Activated T-cell treated with anti-CD3 and anti-CD28 coated beads, Interleukin-2, amount 50 U/mL, for 24 hours (primary cell): ENCODE data around the gene SPC24.
"Not testable (repeated sequence)": the region's sequence is repeated elsewhere in the genome, so short reads cannot be mapped to it uniquely, and the experiment has no call there.

Source experiments
- DNase-seq: peaks from one replicate; pipeline ENCODE4 v3.0.0-alpha.2; 2020
- H3K27ac Mint-ChIP-seq: 2 replicates; pipeline ENCODE4 v1.8.0; 2020; ENCODE audit warnings: mild to moderate bottlenecking, mixed read lengths
- H3K27me3 Mint-ChIP-seq: 2 replicates; pipeline ENCODE4 v1.8.0; 2020; ENCODE audit warnings: mixed read lengths
- H3K36me3 Mint-ChIP-seq: 2 replicates; pipeline ENCODE4 v1.8.0; 2020; ENCODE audit warnings: low read depth, mixed read lengths
- H3K4me1 Mint-ChIP-seq: 2 replicates; pipeline ENCODE4 v1.8.0; 2020; ENCODE audit warnings: low read depth, mixed read lengths
- H3K4me3 Mint-ChIP-seq: 2 replicates; pipeline ENCODE4 v1.8.0; 2020; ENCODE audit warnings: mild to moderate bottlenecking, moderate library complexity, mixed read lengths
- H3K9me3 Mint-ChIP-seq: 2 replicates; pipeline ENCODE4 v1.8.0; 2020; ENCODE audit warnings: mixed read lengths

Gene SPC24

GRCh38 chr19:11160440-11160768 is 4.8 kb upstream of the SPC24 start:
- DNase-seq, H3K27me3 Mint-ChIP-seq, H3K9me3 Mint-ChIP-seq, H3K4me3 Mint-ChIP-seq, H3K27ac Mint-ChIP-seq, H3K4me1 Mint-ChIP-seq, H3K36me3 Mint-ChIP-seq: not testable (repeated sequence)

GRCh38 chr19:11159598-11160439 is 4.2 kb upstream of the SPC24 start:
- Mint-ChIP-seq H3K9me3 (peaks cover 3% of the 10 kb centered on the region), H3K36me3 (peaks cover 4% of the 10 kb centered on the region), H3K27ac (no peak overlapping the region), H3K27me3 (no peaks in the 10 kb centered on the region), H3K4me1 (peaks cover 5% of the 10 kb centered on the region), H3K4me3 (no peak overlapping the region)
- DNase-seq: no peak

- Mint-ChIP-seq H3K27ac (peak overlapping the region; percentile 78), H3K9me3 (no peaks in the 10 kb centered on the region), H3K4me3 (peak overlapping the region; percentile 82), H3K4me1 (peaks cover 11% of the 10 kb centered on the region), H3K27me3 (no peaks in the 10 kb centered on the region), H3K36me3 (peaks cover 26% of the 10 kb centered on the region)
- no peak for DNase-seq
Measured at GRCh38 chr19:11154683-11155047, 917 bp downstream of the SPC24 start.

GRCh38 chr19:11152318-11153062 is 3.1 kb downstream of the SPC24 start:
- H3K4me3 Mint-ChIP-seq: no peak overlapping the region
- no peaks in the 10 kb centered on the region for H3K9me3 Mint-ChIP-seq
- H3K4me1 Mint-ChIP-seq: peaks cover 11% of the 10 kb centered on the region
- no peak overlapping the region for H3K27ac Mint-ChIP-seq
- no peak for DNase-seq
- H3K36me3 Mint-ChIP-seq: peaks cover 44% of the 10 kb centered on the region
- H3K27me3 Mint-ChIP-seq: no peaks in the 10 kb centered on the region

GRCh38 chr19:11151181-11151580 is 4.4 kb downstream of the SPC24 start:
- Mint-ChIP-seq H3K27me3 (no peaks in the 10 kb centered on the region), H3K9me3 (no peaks in the 10 kb centered on the region), H3K4me1 (peaks cover 10% of the 10 kb centered on the region), H3K4me3 (no peak overlapping the region), H3K36me3 (peaks cover 57% of the 10 kb centered on the region), H3K27ac (no peak overlapping the region)
- no peak for DNase-seq

DNA sequence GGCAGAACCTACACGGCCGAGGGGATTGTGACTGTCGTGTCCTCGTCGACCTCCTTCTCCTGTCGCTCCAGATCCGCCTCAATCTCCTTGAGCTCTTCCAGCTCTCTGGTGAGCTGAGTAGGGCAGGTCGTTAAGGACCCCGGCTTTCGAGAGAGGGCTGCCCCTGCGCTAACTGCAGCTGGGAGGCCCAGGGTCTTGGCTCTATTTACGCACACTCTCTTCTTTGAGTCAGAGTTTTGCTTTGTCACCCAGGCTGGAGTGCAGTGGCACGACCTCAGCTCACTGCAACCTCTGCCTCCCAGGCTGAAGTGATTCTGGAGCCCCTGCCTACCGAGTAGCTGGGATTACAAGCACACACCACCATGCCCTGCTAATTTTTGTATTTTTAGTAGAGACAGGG is 7.6 kb downstream of the SPC24 start:
- no peak overlapping the region for H3K4me3 Mint-ChIP-seq
- H3K27ac Mint-ChIP-seq: no peak overlapping the region
- H3K4me1 Mint-ChIP-seq: no peaks in the 10 kb centered on the region
- DNase-seq: no peak
- peaks cover 56% of the 10 kb centered on the region for H3K36me3 Mint-ChIP-seq
- no peaks in the 10 kb centered on the region for H3K27me3 Mint-ChIP-seq
- H3K9me3 Mint-ChIP-seq: no peaks in the 10 kb centered on the region

- Mint-ChIP-seq H3K27me3 (no peaks in the 10 kb centered on the region), H3K27ac (no peak overlapping the region), H3K36me3 (peaks cover 45% of the 10 kb centered on the region), H3K9me3 (no peaks in the 10 kb centered on the region), H3K4me3 (no peak overlapping the region), H3K4me1 (no peaks in the 10 kb centered on the region)
- no peak for DNase-seq
Measured at GRCh38 chr19:11145536-11145924, 10.1 kb downstream of the SPC24 start.

DNA sequence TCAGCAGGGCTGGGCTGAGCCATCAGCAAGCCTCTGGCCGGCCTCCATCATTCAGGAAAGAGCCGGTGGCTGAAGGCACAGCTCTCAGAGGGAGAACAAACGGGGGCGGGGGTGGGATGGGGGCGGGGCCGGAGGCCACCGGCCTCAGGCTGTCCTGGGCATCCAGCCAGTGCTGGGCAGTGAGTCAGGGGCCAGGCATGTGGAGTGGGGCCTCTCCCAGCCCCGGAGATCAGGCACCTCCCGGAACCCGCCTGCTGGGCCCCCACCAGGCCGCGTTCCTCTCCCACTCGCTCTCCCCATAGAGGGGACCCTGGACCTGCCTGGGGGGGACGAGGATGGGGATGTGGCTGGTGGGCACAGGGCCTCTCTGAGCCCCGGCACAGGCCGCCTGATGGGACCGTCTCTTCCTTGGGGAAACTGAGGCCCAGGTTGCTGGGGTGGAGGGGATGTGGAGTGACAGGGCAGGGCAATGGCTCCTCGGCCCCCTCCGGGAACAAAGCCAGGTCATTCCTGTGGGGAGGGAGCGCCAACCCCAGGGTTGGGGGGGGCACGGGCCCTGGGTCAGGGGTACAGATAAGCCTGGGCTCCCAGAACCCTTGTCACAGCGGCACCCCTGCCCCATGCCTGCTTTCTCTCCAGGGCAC is 12.9 kb downstream of the SPC24 start:
- Mint-ChIP-seq H3K27ac (no peak overlapping the region), H3K9me3 (no peaks in the 10 kb centered on the region), H3K4me3 (no peak overlapping the region), H3K4me1 (peaks cover 8% of the 10 kb centered on the region), H3K36me3 (peaks cover 28% of the 10 kb centered on the region), H3K27me3 (no peaks in the 10 kb centered on the region)
- DNase-seq: no peak

DNA sequence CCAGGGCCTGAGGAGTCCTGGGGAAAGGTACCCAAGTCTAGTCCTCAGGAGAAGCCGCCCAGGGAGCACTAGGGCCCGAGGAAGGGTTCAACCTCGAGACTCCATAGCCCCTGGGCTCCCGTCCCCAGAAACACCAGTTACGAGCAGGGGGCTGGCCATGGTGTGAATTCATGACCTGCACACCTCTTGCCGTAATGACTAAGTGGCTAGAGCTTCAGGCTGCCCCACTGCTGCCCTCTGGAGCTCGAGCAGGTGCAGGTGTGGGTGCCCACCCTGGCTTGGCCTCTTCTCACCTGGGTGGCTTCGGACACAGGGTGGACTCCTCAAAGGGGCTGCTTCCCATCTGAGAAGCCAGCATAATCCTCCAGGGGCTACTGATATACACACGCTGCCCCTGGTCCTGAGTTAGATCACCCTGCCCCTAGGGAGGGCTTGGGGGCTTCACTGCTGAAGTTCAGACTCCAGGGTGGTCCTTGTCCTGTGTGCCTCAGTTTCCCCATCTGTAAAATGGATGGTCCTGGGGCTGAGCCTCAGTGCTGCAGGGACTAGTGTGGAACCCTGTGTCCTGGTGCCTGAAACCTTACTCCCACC is 13.6 kb downstream of the SPC24 start:
- Mint-ChIP-seq H3K4me3 (no peak overlapping the region), H3K27me3 (no peaks in the 10 kb centered on the region), H3K9me3 (no peaks in the 10 kb centered on the region), H3K36me3 (peaks cover 22% of the 10 kb centered on the region), H3K27ac (no peak overlapping the region), H3K4me1 (peaks cover 11% of the 10 kb centered on the region)
- no peak for DNase-seq

DNA sequence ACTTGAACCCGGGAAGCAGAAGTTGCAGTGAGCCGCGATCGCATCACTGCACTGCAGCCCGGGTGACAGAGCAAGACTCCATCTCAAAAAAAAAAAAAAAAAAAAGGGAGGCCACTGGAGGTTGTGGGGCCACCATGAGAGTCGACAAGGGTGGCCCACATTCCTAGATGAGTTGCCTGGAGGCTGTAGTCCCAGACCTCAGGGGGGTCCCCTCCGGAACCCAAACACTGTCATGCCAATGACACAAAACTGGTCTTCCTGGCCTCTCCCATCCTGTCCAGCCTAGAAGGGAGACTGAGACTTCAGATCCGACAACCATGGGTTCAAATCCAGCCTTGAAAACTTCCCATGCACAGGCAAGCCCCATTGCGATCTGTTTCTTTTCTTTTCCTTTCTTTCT is 14.7 kb downstream of the SPC24 start:
- peaks cover 11% of the 10 kb centered on the region for H3K4me1 Mint-ChIP-seq
- peaks cover 10% of the 10 kb centered on the region for H3K36me3 Mint-ChIP-seq
- H3K9me3 Mint-ChIP-seq: no peaks in the 10 kb centered on the region
- H3K27ac Mint-ChIP-seq: no peak overlapping the region
- no peak overlapping the region for H3K4me3 Mint-ChIP-seq
- no peak for DNase-seq
- no peaks in the 10 kb centered on the region for H3K27me3 Mint-ChIP-seq

GRCh38 chr19:11140023-11140538 is 15.5 kb downstream of the SPC24 start:
- not testable (repeated sequence) for H3K9me3 Mint-ChIP-seq, H3K27ac Mint-ChIP-seq, H3K4me3 Mint-ChIP-seq, H3K27me3 Mint-ChIP-seq, DNase-seq, H3K36me3 Mint-ChIP-seq
- peaks cover 11% of the 10 kb centered on the region for H3K4me1 Mint-ChIP-seq

GRCh38 chr19:11138601-11139300 is 16.8 kb downstream of the SPC24 start:
- Mint-ChIP-seq H3K4me1 (peaks cover 11% of the 10 kb centered on the region), H3K27me3 (no peaks in the 10 kb centered on the region), H3K4me3 (no peak overlapping the region), H3K27ac (no peak overlapping the region), H3K36me3 (peaks cover 2% of the 10 kb centered on the region), H3K9me3 (no peaks in the 10 kb centered on the region)
- no peak for DNase-seq

- H3K36me3 Mint-ChIP-seq: peaks cover 12% of the 10 kb centered on the region
- peak overlapping the region; percentile 73 for H3K4me3 Mint-ChIP-seq
- no peaks in the 10 kb centered on the region for H3K27me3 Mint-ChIP-seq
- H3K4me1 Mint-ChIP-seq: peaks cover 11% of the 10 kb centered on the region
- peak; percentile 70 for DNase-seq
- H3K9me3 Mint-ChIP-seq: no peaks in the 10 kb centered on the region
- H3K27ac Mint-ChIP-seq: peak overlapping the region; percentile 76
Measured at GRCh38 chr19:11137542-11138384, 17.8 kb downstream of the SPC24 start.
